HepG2 (cell line): Measurements from ENCODE around the gene XKR7. TPM values are rescaled to one million over a fixed set of nuclear protein-coding genes. Genes with fewer than 3 reads are reported as not detected.

Experiments used
- ATAC-seq: fragments of 200-7000 bp; cut with Tn5 transposase; 3 replicates; pipeline ENCODE4 v1.9.1; 2020; ENCODE audit warnings: mild to moderate bottlenecking, moderate library complexity
- BruUV-seq: library from RNA; stranded (reverse); fragments of 400-500 nt; replicated peaks from 2 replicates; lab custom pipeline; 2021; lab: Mats Ljungman, UMichigan
- CTCF ChIA-PET: fragments of 300-600 bp; formaldehyde crosslinking; extraction: SDS; loops from one replicate; lab custom pipeline; 2021; ENCODE audit warnings: low total read pairs, inconsistent platforms, low intra/inter-chr PET ratio; lab: Yijun Ruan, JAX
- POLR2A ChIA-PET: fragments of 350-600 bp; sonication (Branson Sonifier 250); formaldehyde crosslinking; loops from one replicate; lab custom pipeline; 2020; ENCODE audit warnings: antibody characterized with exemption, inconsistent platforms; lab: Yijun Ruan, JAX
- DNase-seq: peaks from one replicate; pipeline ENCODE4 v3.0.0-alpha.2; 2015; ENCODE audit warnings: low spot score
- FAIRE-seq: peaks from 3 replicates; lab custom pipeline; 2011; peaks lifted over from hg19 to GRCh38; lab: Jason Lieb, UNC
- H2AFZ ChIP-seq: one replicate; pipeline ENCODE4 v1.6.1; 2011; ENCODE audit warnings: low read length, inconsistent platforms
- H3K27ac ChIP-seq: fragments of 300-600 bp; 3 replicates; pipeline ENCODE4 v1.8.0; 2011; ENCODE audit warnings: mixed run types, mild to moderate bottlenecking, mixed read lengths, low read length, inconsistent platforms; ENCODE audit not compliant: insufficient read depth; ENCODE audit errors: extremely low read length
- H3K27me3 ChIP-seq, 2 experiments: fragments of 200-600 bp in 1 of 2; 2 replicates in 1 of 2; 3 replicates in 1 of 2; pipeline versions ENCODE4 v1.6.0 to v1.8.0; 2011; ENCODE audit warnings: low read length in 2 of 2, mild to moderate bottlenecking in 2 of 2, moderate library complexity in 2 of 2, inconsistent platforms in 1 of 2; ENCODE audit not compliant: insufficient read depth in 2 of 2, control insufficient read depth in 1 of 2
- H3K36me3 ChIP-seq, 2 experiments: fragments of 200-600 bp in 1 of 2; replicated peaks in 1 of 2; 2 replicates in 1 of 2; 3 replicates in 1 of 2; pipeline versions ENCODE4 v1.5.1 to v1.8.0; 2011; ENCODE audit warnings: low read length in 2 of 2, inconsistent platforms in 1 of 2; ENCODE audit not compliant: insufficient read depth in 2 of 2, control insufficient read depth in 1 of 2
- H3K4me1 ChIP-seq: 2 replicates; pipeline ENCODE4 v1.5.1; 2012; ENCODE audit warnings: low read length, inconsistent platforms; ENCODE audit not compliant: insufficient read depth
- H3K4me2 ChIP-seq: 2 replicates; pipeline ENCODE4 v1.6.0; 2011; ENCODE audit warnings: low read depth, low read length, inconsistent platforms
- H3K4me3 ChIP-seq, 3 experiments: fragments of 200-600 bp in 1 of 3; sonication (generic), shearing (Covaris generic) in 1 of 3; replicated peaks in 1 of 3; 2 replicates each; pipeline ENCODE4 v1.5.1; 2011 to 2016; ENCODE audit warnings: low read length in 3 of 3, inconsistent platforms in 2 of 3, low read depth in 2 of 3, mild to moderate bottlenecking in 2 of 3, control low read depth in 1 of 3, mixed read lengths in 1 of 3; ENCODE audit not compliant: insufficient read depth in 1 of 3
- H3K79me2 ChIP-seq: one replicate; pipeline ENCODE4 v1.6.1; 2011; ENCODE audit warnings: low read length, inconsistent platforms; ENCODE audit not compliant: insufficient read depth
- H3K9ac ChIP-seq: 2 replicates; pipeline ENCODE4 v1.6.0; 2011; ENCODE audit warnings: mild to moderate bottlenecking, low read depth, low read length, inconsistent platforms; ENCODE audit not compliant: insufficient read depth
- H3K9me3 ChIP-seq: 2 replicates; pipeline ENCODE4 v1.5.1; 2012; ENCODE audit warnings: mild to moderate bottlenecking, low read length
- H4K20me1 ChIP-seq: 2 replicates; pipeline ENCODE4 v1.6.0; 2011; ENCODE audit warnings: inconsistent platforms, mild to moderate bottlenecking, low read length, moderate library complexity; ENCODE audit not compliant: insufficient read depth
- BHLHE40 ChIP-seq: IDR thresholded peaks from 2 replicates; pipeline ENCODE4 v1.6.1; 2011; ENCODE audit warnings: low read length, improper control_type of control experiment
- DNMT3B ChIP-seq: conservative IDR thresholded peaks from 2 replicates; pipeline ENCODE4 v1.6.1; 2016; ENCODE audit warnings: missing biosample characterization, control low read depth
- MIER3 ChIP-seq: IDR thresholded peaks from 2 replicates; pipeline ENCODE4 v1.6.1; 2016; ENCODE audit warnings: missing compliant biosample characterization, borderline replicate concordance
- ZBTB7A ChIP-seq: sonication (generic); formaldehyde crosslinking; IDR thresholded peaks from 2 replicates; pipeline ENCODE4 v1.8.0; 2022; ENCODE audit warnings: mild to moderate bottlenecking, missing genetic modification reagents
- ZKSCAN5 ChIP-seq: sonication (generic); formaldehyde crosslinking; IDR thresholded peaks from 2 replicates; pipeline ENCODE4 v1.5.1; 2020; ENCODE audit warnings: mild to moderate bottlenecking, missing genetic modification reagents
- ZNF12 ChIP-seq: sonication (generic); formaldehyde crosslinking; IDR thresholded peaks from 2 replicates; pipeline ENCODE4 v1.5.0; 2020; ENCODE audit warnings: missing genetic modification reagents
- ZNF326 ChIP-seq: sonication (generic); formaldehyde crosslinking; IDR thresholded peaks from 2 replicates; pipeline ENCODE4 v1.4.0; 2020; ENCODE audit warnings: missing genetic modification reagents, borderline replicate concordance
- ZNF329 ChIP-seq: sonication (generic); formaldehyde crosslinking; IDR thresholded peaks from 2 replicates; pipeline ENCODE4 v1.9.0; 2021; ENCODE audit warnings: low read depth, mild to moderate bottlenecking, missing genetic modification reagents
- ZNF354B ChIP-seq: sonication (generic); formaldehyde crosslinking; IDR thresholded peaks from 2 replicates; pipeline ENCODE4 v1.8.0; 2022; ENCODE audit warnings: mild to moderate bottlenecking, missing genetic modification reagents
- ZNF460 ChIP-seq: sonication (generic); formaldehyde crosslinking; IDR thresholded peaks from 2 replicates; pipeline ENCODE4 v1.5.1; 2020; ENCODE audit warnings: missing genetic modification reagents, mild to moderate bottlenecking, borderline replicate concordance
- ZNF607 ChIP-seq: sonication (generic); formaldehyde crosslinking; IDR thresholded peaks from 2 replicates; pipeline ENCODE4 v1.5.1; 2020; ENCODE audit warnings: missing genetic modification reagents, mild to moderate bottlenecking, borderline replicate concordance
- WGBS: methylation state at CpG from one replicate; pipeline ENCODE4 v1.1.6; 2017; ENCODE audit warnings: low lambda C conversion rate; 5-methylcytosine and 5-hydroxymethylcytosine counted together
- in situ Hi-C: cut with HindIII; loops from 2 replicates; pipeline ENCODE4 v1.10.0; 2017; ENCODE audit warnings: low pct_unique_long_range_greater_than_20kb; ENCODE audit not compliant: extremely low pct_ligation_motif_present
- intact Hi-C: fragments of 100-400 bp; cut with micrococcal nuclease; formaldehyde crosslinking; loops from one replicate; pipeline ENCODE4 v1.10.0; 2022; ENCODE audit not compliant: unreplicated experiment
- polyA plus RNA-seq, 8 experiments: library from polyadenylated mRNA; depleted of rRNA in 3 of 8; stranded (reverse) in 7 of 8; unstranded in 1 of 8; fragments of >200 nt; fragmentation: Illumina TruSeq in 4 of 8; extraction: Trizol in 4 of 8; gene quantifications; 2 replicates each; pipeline versions ENCODE4 v1.2.1 to v1.2.3, GENCODE V29; 2011 to 2016; ENCODE audit warnings: low read depth in 4 of 8, missing spikeins in 1 of 8, mixed read lengths in 1 of 8; ENCODE audit not compliant: insufficient read depth in 1 of 8
- total RNA-seq, 5 experiments: library from RNA; depleted of rRNA; stranded (reverse); fragments of >200 nt; fragmentation: Illumina TruSeq; extraction: Trizol; gene quantifications; 2 replicates each; pipeline ENCODE4 v1.2.3, GENCODE V29; 2016; ENCODE audit warnings: low read depth in 1 of 5
- TF ChIP-seq, protein P1 (sequence below): IDR thresholded peaks from 2 replicates; pipeline ENCODE4 v1.6.1; 2016; ENCODE audit warnings: control low read depth
- TF ChIP-seq, protein P2 (sequence below), 2 experiments: sonication (generic) in 1 of 2; formaldehyde crosslinking in 1 of 2; IDR thresholded peaks; 2 replicates each; pipeline versions ENCODE4 v1.5.1 to v1.6.1; 2011 to 2020; ENCODE audit warnings: borderline replicate concordance in 1 of 2, low read depth in 1 of 2, low read length in 1 of 2, mild to moderate bottlenecking in 1 of 2, missing genetic modification reagents in 1 of 2, moderate library complexity in 1 of 2
- TF ChIP-seq, protein P3 (sequence below): sonication (generic); formaldehyde crosslinking; IDR thresholded peaks from 2 replicates; pipeline ENCODE4 v1.8.0; 2022; ENCODE audit warnings: mild to moderate bottlenecking, missing genetic modification reagents, moderate library complexity
- TF ChIP-seq, protein P4 (sequence below): sonication (generic); formaldehyde crosslinking; IDR thresholded peaks from 2 replicates; pipeline ENCODE4 v1.9.0; 2022; ENCODE audit warnings: missing genetic modification reagents, mild to moderate bottlenecking, borderline replicate concordance
- TF ChIP-seq, protein P5 (sequence below): sonication (generic); formaldehyde crosslinking; IDR thresholded peaks from 2 replicates; pipeline ENCODE4 v1.5.0; 2020; ENCODE audit warnings: missing genetic modification reagents

The XKR7 gene
- total and polyA plus RNA-seq, 2 of the 13 experiments (the other 11 are each of a cell fraction or from before 2014, with no cell fraction given): not detected

DNA sequence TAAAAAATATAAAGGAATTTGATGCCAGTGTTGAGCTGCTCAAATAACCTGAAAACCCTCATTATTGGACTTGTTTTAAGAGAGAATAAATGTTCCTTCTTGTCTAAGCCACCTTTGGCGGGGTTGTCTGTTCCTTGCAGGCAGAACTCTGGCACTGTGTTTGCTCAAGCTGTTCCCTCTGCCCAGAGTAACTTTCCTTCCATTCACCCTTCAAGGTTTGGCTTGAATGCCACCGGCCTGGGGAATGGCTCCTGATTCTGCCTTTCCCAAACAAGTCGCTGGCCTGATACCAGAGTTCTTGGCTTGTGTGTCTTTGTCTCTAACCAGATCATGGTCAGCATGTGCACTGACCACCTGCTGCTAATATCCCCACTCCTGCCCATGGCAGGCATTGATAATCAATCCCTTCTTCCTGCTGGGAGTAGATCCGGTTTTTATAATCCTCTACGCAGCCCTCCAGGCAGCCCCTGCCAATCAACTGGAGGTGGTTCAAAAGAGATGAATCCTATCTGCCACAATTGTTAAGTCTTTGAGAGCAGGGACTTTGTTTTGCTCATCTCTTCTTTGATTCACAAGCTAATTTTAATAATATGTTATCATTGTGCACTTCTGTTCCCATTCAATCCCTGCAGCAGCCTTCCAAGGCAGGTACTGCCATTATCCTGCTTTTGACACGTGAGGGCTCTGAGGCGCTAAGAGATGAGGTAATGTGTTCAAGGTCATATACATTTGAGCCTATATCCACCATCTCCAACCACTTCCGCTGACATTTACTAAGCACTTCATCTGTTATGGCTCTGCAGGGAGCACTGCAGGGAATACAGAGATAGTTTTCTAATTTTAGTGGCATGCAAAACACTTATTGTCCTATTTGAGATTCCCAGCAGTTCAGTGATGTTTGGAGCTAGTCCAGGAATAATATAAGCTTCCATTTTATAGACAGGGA, 39.2 kb downstream of the XKR7 start:
- in situ Hi-C loops (no loop called here), intact Hi-C loops (no loop called here)
- ATAC-seq (no peak), FAIRE-seq (no peak), DNase-seq (peak; percentile 27)
- H3K9me3 ChIP-seq: no peaks in the 10 kb centered on the region
- POLR2A ChIA-PET: no interaction called here
- 11% methylated on average over 8 of the region's 8 CpGs for WGBS
- no peaks in the 10 kb centered on the region for H3K36me3 ChIP-seq
- no peak overlapping the region for H2AFZ ChIP-seq
- CTCF ChIA-PET: no interaction called here
- no peak overlapping the region for H3K4me2 ChIP-seq
- H3K27ac ChIP-seq: no peak overlapping the region
- H3K9ac ChIP-seq: no peak overlapping the region
- no TSS peak for BruUV-seq
- no peaks in the 10 kb centered on the region for H3K79me2 ChIP-seq
- 0 out of 2 replicates have a peak, but pooled peaks cover 5% of the 10 kb centered on the region for H3K4me1 ChIP-seq
- no peaks in the 10 kb centered on the region for H4K20me1 ChIP-seq
- H3K4me3 ChIP-seq: no peak overlapping the region
- H3K27me3 ChIP-seq: peaks cover 2 to 44% of the 10 kb centered on the region in 2 experiments; a peak in 4 of 5 replicates
- TF ChIP-seq, protein P1, sequence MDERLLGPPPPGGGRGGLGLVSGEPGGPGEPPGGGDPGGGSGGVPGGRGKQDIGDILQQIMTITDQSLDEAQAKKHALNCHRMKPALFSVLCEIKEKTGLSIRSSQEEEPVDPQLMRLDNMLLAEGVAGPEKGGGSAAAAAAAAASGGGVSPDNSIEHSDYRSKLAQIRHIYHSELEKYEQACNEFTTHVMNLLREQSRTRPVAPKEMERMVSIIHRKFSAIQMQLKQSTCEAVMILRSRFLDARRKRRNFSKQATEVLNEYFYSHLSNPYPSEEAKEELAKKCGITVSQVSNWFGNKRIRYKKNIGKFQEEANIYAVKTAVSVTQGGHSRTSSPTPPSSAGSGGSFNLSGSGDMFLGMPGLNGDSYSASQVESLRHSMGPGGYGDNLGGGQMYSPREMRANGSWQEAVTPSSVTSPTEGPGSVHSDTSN (CRISPR knock-in tag): no peak
- no peak for TF ChIP-seq MIER3 (CRISPR knock-in tag)
- TF ChIP-seq ZNF326: no peak
- TF ChIP-seq ZNF460 (CRISPR knock-in tag): no peak
- TF ChIP-seq, protein P2, sequence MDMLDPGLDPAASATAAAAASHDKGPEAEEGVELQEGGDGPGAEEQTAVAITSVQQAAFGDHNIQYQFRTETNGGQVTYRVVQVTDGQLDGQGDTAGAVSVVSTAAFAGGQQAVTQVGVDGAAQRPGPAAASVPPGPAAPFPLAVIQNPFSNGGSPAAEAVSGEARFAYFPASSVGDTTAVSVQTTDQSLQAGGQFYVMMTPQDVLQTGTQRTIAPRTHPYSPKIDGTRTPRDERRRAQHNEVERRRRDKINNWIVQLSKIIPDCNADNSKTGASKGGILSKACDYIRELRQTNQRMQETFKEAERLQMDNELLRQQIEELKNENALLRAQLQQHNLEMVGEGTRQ (IDR thresholded peaks at IDR 0.05; ENCODE audit: low read depth, low read length): peak; percentile 32; the same call in 1 of the 2 replicates
- TF ChIP-seq, protein P2 (CRISPR knock-in tag; IDR thresholded peaks at IDR 0.05; ENCODE audit: borderline replicate concordance): no peak; the same call in 1 of the 2 replicates
- no peak for TF ChIP-seq DNMT3B (CRISPR knock-in tag)
- TF ChIP-seq, protein P3, sequence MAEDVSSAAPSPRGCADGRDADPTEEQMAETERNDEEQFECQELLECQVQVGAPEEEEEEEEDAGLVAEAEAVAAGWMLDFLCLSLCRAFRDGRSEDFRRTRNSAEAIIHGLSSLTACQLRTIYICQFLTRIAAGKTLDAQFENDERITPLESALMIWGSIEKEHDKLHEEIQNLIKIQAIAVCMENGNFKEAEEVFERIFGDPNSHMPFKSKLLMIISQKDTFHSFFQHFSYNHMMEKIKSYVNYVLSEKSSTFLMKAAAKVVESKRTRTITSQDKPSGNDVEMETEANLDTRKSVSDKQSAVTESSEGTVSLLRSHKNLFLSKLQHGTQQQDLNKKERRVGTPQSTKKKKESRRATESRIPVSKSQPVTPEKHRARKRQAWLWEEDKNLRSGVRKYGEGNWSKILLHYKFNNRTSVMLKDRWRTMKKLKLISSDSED: no peak
- TF ChIP-seq ZBTB7A (CRISPR knock-in tag): no peak
- no peak for TF ChIP-seq ZNF12 (CRISPR knock-in tag)
- TF ChIP-seq ZNF607 (CRISPR knock-in tag): 0 out of 2 replicates have a peak, but pooled peaks have one; percentile 19
- TF ChIP-seq ZKSCAN5 (CRISPR knock-in tag): no peak
- TF ChIP-seq ZNF354B (CRISPR knock-in tag): no peak
- TF ChIP-seq, protein P4, sequence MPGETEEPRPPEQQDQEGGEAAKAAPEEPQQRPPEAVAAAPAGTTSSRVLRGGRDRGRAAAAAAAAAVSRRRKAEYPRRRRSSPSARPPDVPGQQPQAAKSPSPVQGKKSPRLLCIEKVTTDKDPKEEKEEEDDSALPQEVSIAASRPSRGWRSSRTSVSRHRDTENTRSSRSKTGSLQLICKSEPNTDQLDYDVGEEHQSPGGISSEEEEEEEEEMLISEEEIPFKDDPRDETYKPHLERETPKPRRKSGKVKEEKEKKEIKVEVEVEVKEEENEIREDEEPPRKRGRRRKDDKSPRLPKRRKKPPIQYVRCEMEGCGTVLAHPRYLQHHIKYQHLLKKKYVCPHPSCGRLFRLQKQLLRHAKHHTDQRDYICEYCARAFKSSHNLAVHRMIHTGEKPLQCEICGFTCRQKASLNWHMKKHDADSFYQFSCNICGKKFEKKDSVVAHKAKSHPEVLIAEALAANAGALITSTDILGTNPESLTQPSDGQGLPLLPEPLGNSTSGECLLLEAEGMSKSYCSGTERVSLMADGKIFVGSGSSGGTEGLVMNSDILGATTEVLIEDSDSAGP (CRISPR knock-in tag): no peak
- TF ChIP-seq, protein P5, sequence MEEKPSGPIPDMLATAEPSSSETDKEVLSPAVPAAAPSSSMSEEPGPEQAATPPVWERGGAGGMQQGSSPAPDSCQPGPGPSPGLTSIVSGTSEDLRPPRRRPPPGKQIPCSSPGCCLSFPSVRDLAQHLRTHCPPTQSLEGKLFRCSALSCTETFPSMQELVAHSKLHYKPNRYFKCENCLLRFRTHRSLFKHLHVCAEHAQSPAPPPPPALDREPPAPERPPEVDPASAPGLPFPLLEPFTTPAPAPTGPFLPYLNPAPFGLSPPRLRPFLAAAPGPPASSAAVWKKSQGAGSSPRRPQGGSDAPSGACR: no peak
- TF ChIP-seq ZNF329 (CRISPR knock-in tag): no peak
- TF ChIP-seq BHLHE40: peak; percentile 79
